OCI-LY1 (cell line): ENCODE measurements around the gene TMEM132C.

Source experiments
- H2AFZ ChIP-seq: fragments of 200-600 bp; sonication (generic), shearing (Covaris generic); 2 replicates; pipeline ENCODE4 v1.6.0; 2014; ENCODE audit warnings: antibody characterized with exemption, mild to moderate bottlenecking, low read length
- H3F3A ChIP-seq: fragments of 200-600 bp; sonication (generic), shearing (Covaris generic); 2 replicates; pipeline ENCODE4 v1.6.0; 2014; ENCODE audit warnings: mild to moderate bottlenecking, antibody characterized with exemption, low read length, moderate library complexity; ENCODE audit not compliant: insufficient read depth
- H3K27ac ChIP-seq: fragments of 200-600 bp; sonication (generic); 2 replicates; pipeline ENCODE4 v1.5.1; 2014; ENCODE audit warnings: low read length, mixed run types, mild to moderate bottlenecking, low read depth; ENCODE audit not compliant: poor library complexity, severe bottlenecking
- H3K27me3 ChIP-seq: fragments of 200-600 bp; sonication (generic); 2 replicates; pipeline ENCODE4 v1.6.0; 2014; ENCODE audit warnings: antibody characterized with exemption, mild to moderate bottlenecking, low read length, moderate library complexity; ENCODE audit not compliant: insufficient read depth
- H3K36me3 ChIP-seq: fragments of 200-600 bp; sonication (generic); 2 replicates; pipeline ENCODE4 v1.6.1; 2014; ENCODE audit warnings: mild to moderate bottlenecking, antibody characterized with exemption, low read length, moderate library complexity, mixed read lengths; ENCODE audit not compliant: insufficient read depth
- H3K4me1 ChIP-seq: fragments of 200-600 bp; sonication (generic); 2 replicates; pipeline ENCODE4 v1.5.1; 2014; ENCODE audit warnings: mild to moderate bottlenecking, low read length, moderate library complexity; ENCODE audit not compliant: insufficient read depth, severe bottlenecking
- H3K4me2 ChIP-seq: fragments of 200-600 bp; sonication (generic), shearing (Covaris generic); 2 replicates; pipeline ENCODE4 v1.6.1; 2014; ENCODE audit warnings: low read length
- H3K4me3 ChIP-seq: fragments of 200-600 bp; sonication (generic); 2 replicates; pipeline ENCODE4 v1.5.1; 2014; ENCODE audit warnings: low read length, low read depth, mild to moderate bottlenecking, mixed read lengths; ENCODE audit not compliant: poor library complexity, severe bottlenecking
- H3K79me2 ChIP-seq: fragments of 200-600 bp; shearing (Covaris generic); 2 replicates; pipeline ENCODE4 v1.6.1; 2016; ENCODE audit warnings: mixed run types, low read length, mixed read lengths; ENCODE audit not compliant: insufficient read depth
- H3K9ac ChIP-seq: fragments of 200-600 bp; sonication (generic), shearing (Covaris generic); 2 replicates; pipeline ENCODE4 v1.6.1; 2014; ENCODE audit warnings: mild to moderate bottlenecking, low read length, mixed read lengths
- H3K9me2 ChIP-seq: fragments of 200-600 bp; sonication (generic), shearing (Covaris generic); 2 replicates; pipeline ENCODE4 v1.6.1; 2014; ENCODE audit warnings: low read depth, mild to moderate bottlenecking, low read length, mixed read lengths
- H3K9me3 ChIP-seq: fragments of 200-600 bp; shearing (Covaris generic); 2 replicates; pipeline ENCODE4 v1.6.1; 2014; ENCODE audit warnings: low read length, mixed read lengths
- H4K20me1 ChIP-seq: fragments of 200-600 bp; sonication (generic), shearing (Covaris generic); 2 replicates; pipeline ENCODE4 v1.6.0; 2016; ENCODE audit warnings: mild to moderate bottlenecking, low read length; ENCODE audit not compliant: insufficient read depth
- EZH2 ChIP-seq: fragments of 200-600 bp; sonication (generic), shearing (Covaris generic); IDR thresholded peaks from 2 replicates; pipeline ENCODE4 v1.8.0; 2017; ENCODE audit warnings: borderline replicate concordance, mixed run types, mild to moderate bottlenecking, antibody characterized with exemption, low read length, moderate library complexity, mixed read lengths
- TF ChIP-seq, protein P1 (sequence below): fragments of 200-600 bp; sonication (generic), shearing (Covaris generic); IDR thresholded peaks from 2 replicates; pipeline ENCODE4 v1.5.1; 2017; ENCODE audit warnings: mild to moderate bottlenecking, antibody characterized with exemption, low read length, moderate library complexity, mixed read lengths

TMEM132C gene

DNA sequence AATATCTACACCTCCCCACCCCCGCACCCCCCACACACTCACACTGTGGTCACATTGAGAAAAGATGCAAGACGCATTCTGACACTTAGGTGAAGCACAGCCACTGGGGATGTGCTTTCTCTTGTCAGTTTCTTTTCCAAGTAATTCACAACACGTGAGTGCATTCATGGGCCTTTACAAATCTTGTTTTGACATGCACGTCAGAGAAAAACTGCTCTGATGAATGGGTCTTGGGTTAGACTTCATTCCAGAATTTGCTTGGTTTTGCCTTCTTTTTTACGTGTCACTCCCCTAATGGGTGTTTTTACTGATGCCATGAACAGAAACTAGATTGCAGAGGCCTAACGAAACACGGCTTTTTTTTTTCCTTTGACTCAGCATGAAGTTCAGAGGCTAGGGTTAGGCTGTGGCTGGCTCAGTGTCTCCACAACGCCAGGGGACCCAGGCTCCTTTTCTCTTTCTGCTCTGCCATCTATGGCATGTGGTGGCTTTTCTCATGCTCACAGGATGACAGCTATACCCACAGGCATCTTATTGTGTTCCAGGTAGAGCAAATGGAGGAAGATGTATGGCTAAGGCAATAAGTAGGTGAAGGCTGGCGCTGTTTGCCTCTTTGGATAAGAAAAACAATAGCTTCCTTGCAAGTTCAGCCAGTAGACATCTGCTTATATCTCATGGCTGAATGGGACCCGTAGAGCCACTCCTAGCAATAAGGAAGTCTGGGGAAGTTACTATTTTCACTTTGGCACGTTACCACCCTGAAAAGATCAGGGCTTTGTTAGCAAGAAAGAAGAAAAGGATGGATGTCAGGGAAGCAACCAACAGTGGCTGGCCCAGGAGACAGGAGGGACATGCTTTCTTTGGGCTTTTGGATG, 303.5 kb downstream of the TMEM132C start:
- Histone ChIP-seq H3F3A (no peaks in the 10 kb centered on the region), H3K4me2 (no peak overlapping the region), H3K9me2 (no peaks in the 10 kb centered on the region), H2AFZ (no peak overlapping the region), H3K79me2 (no peaks in the 10 kb centered on the region), H3K27me3 (no peaks in the 10 kb centered on the region), H3K9me3 (no peaks in the 10 kb centered on the region), H3K27ac (no peak overlapping the region), H3K9ac (no peak overlapping the region), H3K36me3 (no peaks in the 10 kb centered on the region), H3K4me3 (no peak overlapping the region), H4K20me1 (no peaks in the 10 kb centered on the region), H3K4me1 (no peaks in the 10 kb centered on the region)
- no peak for TF ChIP-seq EZH2
- TF ChIP-seq, protein P1, sequence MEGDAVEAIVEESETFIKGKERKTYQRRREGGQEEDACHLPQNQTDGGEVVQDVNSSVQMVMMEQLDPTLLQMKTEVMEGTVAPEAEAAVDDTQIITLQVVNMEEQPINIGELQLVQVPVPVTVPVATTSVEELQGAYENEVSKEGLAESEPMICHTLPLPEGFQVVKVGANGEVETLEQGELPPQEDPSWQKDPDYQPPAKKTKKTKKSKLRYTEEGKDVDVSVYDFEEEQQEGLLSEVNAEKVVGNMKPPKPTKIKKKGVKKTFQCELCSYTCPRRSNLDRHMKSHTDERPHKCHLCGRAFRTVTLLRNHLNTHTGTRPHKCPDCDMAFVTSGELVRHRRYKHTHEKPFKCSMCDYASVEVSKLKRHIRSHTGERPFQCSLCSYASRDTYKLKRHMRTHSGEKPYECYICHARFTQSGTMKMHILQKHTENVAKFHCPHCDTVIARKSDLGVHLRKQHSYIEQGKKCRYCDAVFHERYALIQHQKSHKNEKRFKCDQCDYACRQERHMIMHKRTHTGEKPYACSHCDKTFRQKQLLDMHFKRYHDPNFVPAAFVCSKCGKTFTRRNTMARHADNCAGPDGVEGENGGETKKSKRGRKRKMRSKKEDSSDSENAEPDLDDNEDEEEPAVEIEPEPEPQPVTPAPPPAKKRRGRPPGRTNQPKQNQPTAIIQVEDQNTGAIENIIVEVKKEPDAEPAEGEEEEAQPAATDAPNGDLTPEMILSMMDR: no peak

DNA sequence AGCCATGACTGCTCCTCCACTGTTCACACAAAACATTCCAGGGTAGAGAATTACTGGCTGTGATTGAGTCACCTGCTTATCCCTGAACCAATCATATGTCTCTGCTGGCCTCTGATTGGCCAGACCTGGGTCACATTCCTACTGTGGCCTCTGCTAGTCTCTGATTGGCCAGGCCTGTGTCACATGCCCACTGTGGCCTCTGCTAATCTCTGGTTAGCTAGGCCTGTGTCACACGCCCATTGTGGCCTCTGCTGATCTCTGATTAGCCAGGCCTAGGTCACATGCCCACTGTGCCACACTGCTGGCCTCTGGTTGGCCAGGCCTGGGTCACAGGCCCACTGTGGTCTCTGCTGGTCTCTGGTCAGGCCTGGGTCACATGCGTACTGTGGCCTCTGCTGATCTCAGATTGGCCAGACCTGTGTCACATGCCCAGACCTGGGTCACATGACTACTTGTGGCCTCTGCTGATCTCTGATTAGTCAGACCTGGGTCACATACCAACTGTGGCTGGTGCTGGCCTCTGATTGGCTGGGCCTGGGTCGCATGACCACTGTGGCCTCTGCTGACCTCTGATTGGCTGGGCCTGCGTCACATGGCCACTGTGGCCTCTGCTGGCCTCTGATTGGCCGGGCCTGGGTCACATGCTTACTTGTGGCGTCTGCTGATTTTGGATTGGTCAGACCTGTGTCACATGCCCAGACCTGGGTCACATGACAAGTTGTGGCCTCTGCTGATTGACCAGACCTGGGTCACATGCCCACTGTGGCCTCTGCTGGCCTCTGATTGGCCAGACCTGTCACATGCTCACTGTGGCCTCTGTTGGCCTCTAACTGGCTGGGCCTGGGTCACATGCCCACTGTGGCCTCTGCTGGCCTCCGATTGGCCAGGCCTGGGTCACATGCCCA, 305.2 kb downstream of the TMEM132C start:
- Histone ChIP-seq H3F3A (no peaks in the 10 kb centered on the region), H3K9me2 (no peaks in the 10 kb centered on the region), H3K9ac (no peak overlapping the region)

DNA sequence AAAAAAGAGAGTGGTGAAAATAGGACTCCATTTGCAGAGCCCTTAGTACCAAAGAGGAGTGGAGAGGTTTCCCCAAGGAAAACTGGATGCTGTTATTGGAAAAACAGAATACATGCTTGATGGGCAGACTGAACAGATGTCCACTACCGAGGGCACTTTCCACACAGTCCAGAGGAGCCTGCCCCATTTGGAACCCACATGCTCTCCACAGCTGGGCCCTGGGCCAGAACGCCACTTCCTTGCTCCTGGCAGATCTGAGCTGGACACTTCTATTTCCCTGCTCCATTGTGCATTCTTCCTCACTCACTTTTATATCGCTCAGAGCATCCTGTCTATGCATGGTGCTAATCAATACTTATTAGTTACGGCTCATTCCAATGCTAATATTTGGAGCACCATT, 306.9 kb downstream of the TMEM132C start:
- H3K9me2 ChIP-seq: no peaks in the 10 kb centered on the region
- no peaks in the 10 kb centered on the region for H3K4me1 ChIP-seq
- H3K4me3 ChIP-seq: no peak overlapping the region
- no peak overlapping the region for H3K9ac ChIP-seq
- TF ChIP-seq, protein P1: no peak
- no peak for TF ChIP-seq EZH2
- no peak overlapping the region for H3K27ac ChIP-seq
- H4K20me1 ChIP-seq: no peaks in the 10 kb centered on the region
- no peaks in the 10 kb centered on the region for H3K9me3 ChIP-seq
- H3K79me2 ChIP-seq: no peaks in the 10 kb centered on the region
- H3F3A ChIP-seq: no peaks in the 10 kb centered on the region
- H3K27me3 ChIP-seq: no peaks in the 10 kb centered on the region
- H2AFZ ChIP-seq: no peak overlapping the region
- H3K4me2 ChIP-seq: no peak overlapping the region
- no peaks in the 10 kb centered on the region for H3K36me3 ChIP-seq

More for the DNA sequence above, 305.2 kb downstream of the TMEM132C start:
- Histone ChIP-seq H3K4me1 (no peaks in the 10 kb centered on the region), H3K27ac (no peak overlapping the region), H3K9me3 (no peaks in the 10 kb centered on the region), H3K36me3 (no peaks in the 10 kb centered on the region), H2AFZ (no peak overlapping the region), H3K79me2 (no peaks in the 10 kb centered on the region), H3K4me3 (no peak overlapping the region), H4K20me1 (no peaks in the 10 kb centered on the region), H3K27me3 (no peaks in the 10 kb centered on the region), H3K4me2 (no peak overlapping the region)
- TF ChIP-seq EZH2: no peak
- TF ChIP-seq, protein P1: no peak
